ENCODE results near the gene GOLGB1. TPM values are rescaled to one million over a fixed set of nuclear protein-coding genes. Genes with fewer than 3 reads are reported as not detected.
A peak's percentile ranks its signal among the peaks of the same experiment; 100 is the strongest.

GOLGB1 gene
- total RNA-seq, 1 experiment from 2014 or later: 31.4 TPM

DNA sequence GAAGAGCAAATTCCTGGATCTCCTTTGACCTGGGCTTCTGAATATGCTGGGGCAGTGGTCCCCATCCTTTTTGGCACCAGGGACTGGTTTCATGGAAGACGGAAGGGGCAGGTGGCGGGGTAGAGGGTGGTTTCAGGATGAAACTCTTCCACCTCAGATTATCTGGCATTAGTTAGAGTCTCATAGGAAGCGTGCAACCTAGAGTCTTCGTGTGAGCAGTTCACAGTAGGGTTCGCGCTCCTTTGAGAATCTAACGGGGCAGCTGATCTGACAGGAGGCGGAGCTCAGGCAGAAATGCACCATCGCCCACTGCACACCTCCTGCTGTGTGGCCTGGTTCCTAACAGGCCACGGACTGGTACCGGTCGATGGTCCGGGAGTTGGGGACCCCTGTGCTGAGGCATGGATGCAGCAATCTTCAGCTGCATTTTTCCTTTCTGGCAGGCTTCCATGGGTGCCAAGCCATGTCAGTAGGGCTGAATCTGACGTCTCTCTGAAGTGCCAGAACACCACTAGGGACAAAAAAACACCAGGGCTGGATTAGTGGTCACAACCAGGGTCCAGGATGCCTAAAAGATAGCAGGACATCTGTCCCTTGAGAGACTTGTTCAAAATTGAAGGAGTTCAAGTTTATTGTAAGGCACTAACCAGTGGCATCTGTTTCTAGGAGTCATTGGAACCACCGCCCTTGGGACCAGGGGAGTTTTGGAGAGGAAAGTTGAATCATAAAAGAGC, 8.4 kb upstream of the GOLGB1 start:
- no peak overlapping the region for H3K9ac ChIP-seq (ENCODE audit: extremely low read depth, insufficient read length, low read length)
- Mint-ChIP-seq H3K27me3 (ENCODE audit: low read depth) (no peaks in the 10 kb centered on the region; the same call in none of the 2 replicates), H3K4me1 (0 out of 4 replicates have a peak, but pooled peaks cover 2% of the 10 kb centered on the region in 2 experiments), H3K9me3 (no peaks in the 10 kb centered on the region), H3K27ac (no peak overlapping the region), H3K4me3 (no peak overlapping the region), H3K36me3 (ENCODE audit: insufficient read depth in 1 of 3, low read depth in 3 of 3) (no peaks in the 10 kb centered on the region)
- H3T11ph ChIP-seq (ENCODE audit: low read length): no peak overlapping the region
- no peak overlapping the region for H3K4ac ChIP-seq (ENCODE audit: low read depth, low read length)
- H3K56ac ChIP-seq (ENCODE audit: insufficient read length, low read depth, low read length): no peak overlapping the region
- no peaks in the 10 kb centered on the region for H3K23me2 ChIP-seq (ENCODE audit: insufficient read length, low read depth, low read length, poor library complexity, severe bottlenecking)
- no peak overlapping the region for H2BK20ac ChIP-seq (ENCODE audit: low read depth, low read length, poor library complexity, severe bottlenecking)
- H3K79me2 ChIP-seq (ENCODE audit: insufficient read depth, low read length): no peaks in the 10 kb centered on the region
- no peak overlapping the region for H2AK5ac ChIP-seq (ENCODE audit: insufficient read length, low read length)
- no peaks in the 10 kb centered on the region for H3K9me3 ChIP-seq (ENCODE audit: control insufficient read depth, low read depth, low read length)
- no peak overlapping the region for H2BK120ac ChIP-seq (ENCODE audit: low read depth, low read length, poor library complexity, severe bottlenecking)
- H2BK12ac ChIP-seq (ENCODE audit: insufficient read length, low read depth, low read length): no peak overlapping the region
- H3K23ac ChIP-seq (ENCODE audit: insufficient read length, low read depth, low read length): no peak overlapping the region
- H3K14ac ChIP-seq (ENCODE audit: insufficient read depth, low read length): 0 out of 2 replicates have a peak overlapping the region, but pooled peaks have one; percentile 39
- H4K5ac ChIP-seq (ENCODE audit: insufficient read length, low read depth, low read length): no peak overlapping the region
- no peaks in the 10 kb centered on the region for H4K20me1 ChIP-seq (ENCODE audit: control insufficient read depth, insufficient read depth, insufficient read length)
- no CpG with 5 or more reads among the region's 15 CpGs for WGBS (ENCODE audit: extremely low coverage, insufficient read length, low lambda C conversion rate)
- no peak for TF ChIP-seq CTCF (conservative IDR thresholded peaks at IDR 0.05)
- no peak overlapping the region for H2BK15ac ChIP-seq (ENCODE audit: low read depth, low read length)
- no peaks in the 10 kb centered on the region for H3K4me1 ChIP-seq (ENCODE audit: insufficient read depth, low read length)
- H3K27me3 ChIP-seq (ENCODE audit: insufficient read depth, low read length): no peaks in the 10 kb centered on the region
- H2AFZ ChIP-seq (ENCODE audit: low read length): no peak overlapping the region
- H3K4me2 ChIP-seq (ENCODE audit: insufficient read depth, insufficient read length, low read length): no peak overlapping the region
- DNase-seq: no peak
- H3K27ac ChIP-seq (ENCODE audit: insufficient read length, low read depth, low read length): no peak overlapping the region
- no peak overlapping the region for H3K18ac ChIP-seq (ENCODE audit: insufficient read length, low read depth, low read length)
- H4K8ac ChIP-seq (replicated peaks; ENCODE audit: insufficient read length, low read depth, low read length): no peak overlapping the region
- no peaks in the 10 kb centered on the region for H3K79me1 ChIP-seq (ENCODE audit: insufficient read depth, low read depth, low read length, poor library complexity, severe bottlenecking)
- no peak overlapping the region for H2BK5ac ChIP-seq (ENCODE audit: insufficient read length, low read length)
- no peak overlapping the region for H4K91ac ChIP-seq (ENCODE audit: insufficient read length, low read depth, low read length)
